KMS-11 (cell line): ENCODE data around the gene NBEA.
"Not testable (repeated sequence)": the region's sequence is repeated elsewhere in the genome, so short reads cannot be mapped to it uniquely, and the experiment has no call there.

Experiments
- H2AFZ ChIP-seq: fragments of 200-600 bp; sonication (generic); 2 replicates; pipeline ENCODE4 v1.6.1; 2016; ENCODE audit warnings: antibody characterized with exemption, mixed run types, low read depth
- H3K27ac ChIP-seq: fragments of 200-600 bp; sonication (generic); 2 replicates; pipeline ENCODE4 v1.6.1; 2016; ENCODE audit warnings: mild to moderate bottlenecking, mixed run types
- H3K27me3 ChIP-seq: fragments of 200-600 bp; sonication (generic); 2 replicates; pipeline ENCODE4 v1.6.1; 2017; ENCODE audit warnings: mild to moderate bottlenecking, low read depth, mixed run types, moderate library complexity; ENCODE audit not compliant: insufficient read depth
- H3K36me3 ChIP-seq: fragments of 200-600 bp; sonication (generic); 2 replicates; pipeline ENCODE4 v1.6.1; 2017; ENCODE audit warnings: mild to moderate bottlenecking, mixed run types; ENCODE audit not compliant: insufficient read depth
- H3K4me1 ChIP-seq: fragments of 200-600 bp; sonication (generic); 2 replicates; pipeline ENCODE4 v1.6.1; 2016; ENCODE audit warnings: mild to moderate bottlenecking, low read depth, mixed run types; ENCODE audit not compliant: poor library complexity, severe bottlenecking
- H3K4me2 ChIP-seq: fragments of 200-600 bp; sonication (generic); 2 replicates; pipeline ENCODE4 v1.7.0; 2016; ENCODE audit warnings: mild to moderate bottlenecking, mixed run types
- H3K4me3 ChIP-seq: fragments of 200-600 bp; sonication (generic); IDR thresholded peaks from 2 replicates; pipeline ENCODE4 v1.6.1; 2017; ENCODE audit warnings: low read depth, low read length, mixed read lengths; ENCODE audit not compliant: insufficient read depth
- H3K79me2 ChIP-seq: fragments of 200-600 bp; sonication (generic); 2 replicates; pipeline ENCODE4 v1.6.1; 2016; ENCODE audit warnings: low read depth, mixed run types; ENCODE audit not compliant: insufficient read depth
- H3K9ac ChIP-seq: fragments of 200-600 bp; sonication (generic); 2 replicates; pipeline ENCODE4 v1.6.1; 2016; ENCODE audit warnings: mild to moderate bottlenecking, mixed run types
- H4K20me1 ChIP-seq: fragments of 200-600 bp; sonication (generic); 2 replicates; pipeline ENCODE4 v1.6.1; 2016; ENCODE audit warnings: mild to moderate bottlenecking, mixed run types; ENCODE audit not compliant: insufficient read depth
- TF ChIP-seq, protein P1 (sequence below): fragments of 200-600 bp; sonication (generic); conservative IDR thresholded peaks from 2 replicates; pipeline ENCODE4 v1.6.1; 2017; ENCODE audit warnings: low read depth, mild to moderate bottlenecking, antibody characterized with exemption, low read length, moderate library complexity, mixed read lengths

NBEA gene

GRCh38 chr13:34951528-34951927 is 9.5 kb downstream of the NBEA start:
- Histone ChIP-seq H3K4me1 (no peaks in the 10 kb centered on the region), H3K36me3 (no peaks in the 10 kb centered on the region), H2AFZ (no peak overlapping the region), H3K4me2 (no peak overlapping the region), H4K20me1 (no peaks in the 10 kb centered on the region), H3K9ac (no peak overlapping the region), H3K4me3 (no peak overlapping the region), H3K79me2 (no peaks in the 10 kb centered on the region), H3K27me3 (no peaks in the 10 kb centered on the region), H3K27ac (no peak overlapping the region)
- TF ChIP-seq, protein P1, sequence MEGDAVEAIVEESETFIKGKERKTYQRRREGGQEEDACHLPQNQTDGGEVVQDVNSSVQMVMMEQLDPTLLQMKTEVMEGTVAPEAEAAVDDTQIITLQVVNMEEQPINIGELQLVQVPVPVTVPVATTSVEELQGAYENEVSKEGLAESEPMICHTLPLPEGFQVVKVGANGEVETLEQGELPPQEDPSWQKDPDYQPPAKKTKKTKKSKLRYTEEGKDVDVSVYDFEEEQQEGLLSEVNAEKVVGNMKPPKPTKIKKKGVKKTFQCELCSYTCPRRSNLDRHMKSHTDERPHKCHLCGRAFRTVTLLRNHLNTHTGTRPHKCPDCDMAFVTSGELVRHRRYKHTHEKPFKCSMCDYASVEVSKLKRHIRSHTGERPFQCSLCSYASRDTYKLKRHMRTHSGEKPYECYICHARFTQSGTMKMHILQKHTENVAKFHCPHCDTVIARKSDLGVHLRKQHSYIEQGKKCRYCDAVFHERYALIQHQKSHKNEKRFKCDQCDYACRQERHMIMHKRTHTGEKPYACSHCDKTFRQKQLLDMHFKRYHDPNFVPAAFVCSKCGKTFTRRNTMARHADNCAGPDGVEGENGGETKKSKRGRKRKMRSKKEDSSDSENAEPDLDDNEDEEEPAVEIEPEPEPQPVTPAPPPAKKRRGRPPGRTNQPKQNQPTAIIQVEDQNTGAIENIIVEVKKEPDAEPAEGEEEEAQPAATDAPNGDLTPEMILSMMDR = no peak

- H4K20me1 ChIP-seq = no peaks in the 10 kb centered on the region
- no peak overlapping the region for H3K4me3 ChIP-seq
- no peak overlapping the region for H3K27ac ChIP-seq
- H3K27me3 ChIP-seq = no peaks in the 10 kb centered on the region
- no peaks in the 10 kb centered on the region for H3K4me1 ChIP-seq
- no peaks in the 10 kb centered on the region for H3K79me2 ChIP-seq
- H3K9ac ChIP-seq = no peak overlapping the region
- H2AFZ ChIP-seq = no peak overlapping the region
- TF ChIP-seq, protein P1 = no peak
- no peaks in the 10 kb centered on the region for H3K36me3 ChIP-seq
- H3K4me2 ChIP-seq = no peak overlapping the region
These were observed 17.4 kb downstream of the NBEA start for GRCh38 chr13:34959489-34959888.

- Histone ChIP-seq H3K27ac (no peak overlapping the region), H2AFZ (no peak overlapping the region), H4K20me1 (no peaks in the 10 kb centered on the region), H3K4me3 (no peak overlapping the region), H3K9ac (no peak overlapping the region), H3K4me1 (no peaks in the 10 kb centered on the region), H3K79me2 (no peaks in the 10 kb centered on the region), H3K4me2 (no peak overlapping the region), H3K36me3 (no peaks in the 10 kb centered on the region), H3K27me3 (no peaks in the 10 kb centered on the region)
- TF ChIP-seq, protein P1 = no peak
These were observed 22.5 kb downstream of the NBEA start for GRCh38 chr13:34964558-34964957.

GRCh38 chr13:34967851-34968562 is 25.9 kb downstream of the NBEA start:
- Histone ChIP-seq H3K79me2 (no peaks in the 10 kb centered on the region), H2AFZ (no peak overlapping the region), H3K9ac (no peak overlapping the region), H3K4me1 (peaks cover 4% of the 10 kb centered on the region), H3K27ac (no peak overlapping the region), H3K4me2 (no peak overlapping the region), H3K36me3 (no peaks in the 10 kb centered on the region), H4K20me1 (no peaks in the 10 kb centered on the region), H3K4me3 (no peak overlapping the region), H3K27me3 (no peaks in the 10 kb centered on the region)
- TF ChIP-seq, protein P1 = no peak

- H3K4me1 ChIP-seq = peaks cover 20% of the 10 kb centered on the region
- H3K4me2 ChIP-seq, H3K36me3 ChIP-seq, H2AFZ ChIP-seq, H3K27ac ChIP-seq, H4K20me1 ChIP-seq, H3K79me2 ChIP-seq, H3K4me3 ChIP-seq, H3K9ac ChIP-seq, H3K27me3 ChIP-seq: not testable (repeated sequence)
These were observed 27.5 kb downstream of the NBEA start for GRCh38 chr13:34969539-34969938.
